B cell (primary cell): ENCODE measurements around the gene WDR13.

Experiments
- EZH2 ChIP-seq: IDR thresholded peaks from 2 replicates; pipeline ENCODE4 v1.6.1; 2012; ENCODE audit warnings: borderline replicate concordance, low read depth, mild to moderate bottlenecking, moderate library complexity, low read length; ENCODE audit not compliant: insufficient read depth, poor library complexity, severe bottlenecking
- TF ChIP-seq, protein P1 (sequence below): fragments of 200-600 bp; IDR thresholded peaks from one replicate; pipeline ENCODE4 v1.8.0; 2022; ENCODE audit warnings: antibody characterized with exemption, mild to moderate bottlenecking

- TF ChIP-seq, protein P1, sequence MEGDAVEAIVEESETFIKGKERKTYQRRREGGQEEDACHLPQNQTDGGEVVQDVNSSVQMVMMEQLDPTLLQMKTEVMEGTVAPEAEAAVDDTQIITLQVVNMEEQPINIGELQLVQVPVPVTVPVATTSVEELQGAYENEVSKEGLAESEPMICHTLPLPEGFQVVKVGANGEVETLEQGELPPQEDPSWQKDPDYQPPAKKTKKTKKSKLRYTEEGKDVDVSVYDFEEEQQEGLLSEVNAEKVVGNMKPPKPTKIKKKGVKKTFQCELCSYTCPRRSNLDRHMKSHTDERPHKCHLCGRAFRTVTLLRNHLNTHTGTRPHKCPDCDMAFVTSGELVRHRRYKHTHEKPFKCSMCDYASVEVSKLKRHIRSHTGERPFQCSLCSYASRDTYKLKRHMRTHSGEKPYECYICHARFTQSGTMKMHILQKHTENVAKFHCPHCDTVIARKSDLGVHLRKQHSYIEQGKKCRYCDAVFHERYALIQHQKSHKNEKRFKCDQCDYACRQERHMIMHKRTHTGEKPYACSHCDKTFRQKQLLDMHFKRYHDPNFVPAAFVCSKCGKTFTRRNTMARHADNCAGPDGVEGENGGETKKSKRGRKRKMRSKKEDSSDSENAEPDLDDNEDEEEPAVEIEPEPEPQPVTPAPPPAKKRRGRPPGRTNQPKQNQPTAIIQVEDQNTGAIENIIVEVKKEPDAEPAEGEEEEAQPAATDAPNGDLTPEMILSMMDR: no peak
- no peak for TF ChIP-seq EZH2
Observed at GRCh38 chrX:48569958-48570357, 27.3 kb upstream of the WDR13 start.
